GM21528 (cell line): Measurements from ENCODE around the gene MDGA2.
"Not testable (repeated sequence)": the region's sequence is repeated elsewhere in the genome, so short reads cannot be mapped to it uniquely, and the experiment has no call there.

Experiments
- ATAC-seq: cut with Tn5 transposase; IDR thresholded peaks from one replicate; pipeline ENCODE4 v1.9.1; 2021; ENCODE audit warnings: mild to moderate bottlenecking, moderate library complexity; ENCODE audit not compliant: unreplicated experiment, low FRiP score

MDGA2 gene

GRCh38 chr14:47366006-47366405, 309.4 kb downstream of the MDGA2 start:
- ATAC-seq = no peak

DNA sequence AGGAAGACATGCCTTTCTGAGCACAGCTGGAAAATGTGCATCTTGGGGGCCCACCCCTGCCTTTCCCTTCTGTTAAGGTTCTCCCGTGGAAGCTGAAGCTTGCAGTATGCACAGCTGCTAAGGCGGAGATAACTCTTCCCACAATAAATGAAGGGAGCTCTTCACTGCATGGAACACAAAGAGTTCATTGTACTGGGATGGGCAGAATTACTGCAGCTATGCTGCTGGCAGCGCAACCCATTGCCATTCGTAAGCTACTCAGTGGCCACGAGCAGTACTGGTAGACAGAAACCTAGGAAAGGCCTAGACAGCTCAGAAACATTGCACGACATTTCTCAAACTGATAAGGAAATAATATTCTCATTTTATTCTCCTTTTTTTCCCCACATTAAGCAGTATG, 310.2 kb downstream of the MDGA2 start:
- no peak for ATAC-seq

- no peak for ATAC-seq
Observed at GRCh38 chr14:47353186-47353585, 322.2 kb downstream of the MDGA2 start.

GRCh38 chr14:47346849-47347248, 328.6 kb downstream of the MDGA2 start:
- no peak for ATAC-seq

- ATAC-seq = no peak
Observed at GRCh38 chr14:47345016-47345415, 330.4 kb downstream of the MDGA2 start.

DNA sequence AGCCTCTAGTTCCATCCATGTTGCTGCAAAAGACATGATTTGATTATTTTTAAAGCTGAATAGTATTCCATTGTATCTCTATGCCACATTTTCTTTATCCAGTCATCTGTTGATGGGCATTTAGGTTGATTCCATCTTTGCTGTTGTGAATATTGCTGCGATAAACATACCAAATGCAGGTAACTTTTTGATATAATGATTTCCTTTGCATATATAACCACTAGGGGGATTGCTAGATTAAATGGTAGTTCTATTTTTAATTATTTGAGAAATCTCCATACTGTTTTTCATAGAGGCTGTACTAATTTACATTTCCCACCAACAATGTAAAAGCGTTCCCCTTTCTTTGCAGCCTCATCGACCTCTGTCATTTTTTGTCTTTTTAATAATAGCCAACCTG, 342.5 kb downstream of the MDGA2 start:
- ATAC-seq = no peak

DNA sequence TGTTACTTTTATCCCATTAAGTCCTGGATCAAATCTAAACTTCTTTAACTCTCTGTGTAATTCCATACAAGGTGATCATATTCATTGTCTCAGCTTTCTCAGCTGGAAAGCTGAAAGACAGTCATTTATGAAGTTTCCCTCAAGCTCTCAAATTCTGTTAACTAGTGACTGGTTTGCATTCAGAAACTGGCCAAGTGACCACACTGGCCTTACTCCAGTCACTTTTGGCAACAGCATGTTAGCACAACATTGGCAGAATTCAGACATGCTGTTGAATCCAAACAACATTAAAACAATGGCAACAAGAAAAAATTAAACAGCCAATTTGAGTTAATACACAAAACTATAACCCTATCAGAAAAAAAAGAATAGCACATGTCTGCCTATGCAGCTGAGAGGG, 343.3 kb downstream of the MDGA2 start:
- no peak for ATAC-seq

- no peak for ATAC-seq
Observed at GRCh38 chr14:47328376-47328775, 347.0 kb downstream of the MDGA2 start.

DNA sequence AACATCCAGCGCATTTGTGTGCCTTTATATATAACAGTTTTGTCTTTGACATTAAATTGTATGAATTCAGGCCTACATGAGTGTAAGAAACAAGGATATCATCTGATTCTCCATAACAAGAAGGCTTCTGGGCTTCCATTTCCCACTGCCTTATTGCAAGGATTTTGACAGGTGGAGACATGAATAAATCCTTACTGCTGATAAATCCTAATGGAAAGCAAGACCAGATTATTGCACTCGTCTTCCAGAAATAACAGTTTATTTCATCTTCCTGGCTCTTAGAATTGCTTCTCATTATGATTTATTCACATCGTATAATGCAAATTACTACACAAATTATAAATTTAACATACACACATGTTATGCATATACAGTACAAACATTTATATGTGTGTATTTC, 348.1 kb downstream of the MDGA2 start:
- ATAC-seq = no peak

- no peak for ATAC-seq
Observed at GRCh38 chr14:47322751-47323150, 352.7 kb downstream of the MDGA2 start.

GRCh38 chr14:47302121-47302520, 373.3 kb downstream of the MDGA2 start:
- ATAC-seq = no peak

DNA sequence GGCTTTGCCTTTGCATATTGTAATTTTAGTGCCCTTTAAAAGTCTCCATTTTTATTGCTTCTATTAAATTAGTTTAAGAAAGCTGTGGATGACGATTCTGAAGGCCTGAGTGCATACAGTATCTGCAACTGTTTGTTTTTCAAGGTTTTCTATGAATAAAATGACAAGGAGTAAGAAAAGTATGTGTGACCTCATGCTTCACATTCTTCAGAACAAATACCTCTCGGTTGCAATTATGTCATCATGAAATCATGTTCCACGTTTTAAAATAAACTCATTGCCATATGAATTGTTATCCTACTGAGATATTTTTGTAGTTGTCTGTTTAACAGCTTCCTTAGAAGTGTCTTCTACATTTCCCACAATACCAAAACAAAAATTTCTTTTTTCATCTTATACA, 374.6 kb downstream of the MDGA2 start:
- no peak for ATAC-seq

- no peak for ATAC-seq
Observed at GRCh38 chr14:47297374-47297773, 378.0 kb downstream of the MDGA2 start.

GRCh38 chr14:47284283-47284682, 391.1 kb downstream of the MDGA2 start:
- ATAC-seq = no peak

DNA sequence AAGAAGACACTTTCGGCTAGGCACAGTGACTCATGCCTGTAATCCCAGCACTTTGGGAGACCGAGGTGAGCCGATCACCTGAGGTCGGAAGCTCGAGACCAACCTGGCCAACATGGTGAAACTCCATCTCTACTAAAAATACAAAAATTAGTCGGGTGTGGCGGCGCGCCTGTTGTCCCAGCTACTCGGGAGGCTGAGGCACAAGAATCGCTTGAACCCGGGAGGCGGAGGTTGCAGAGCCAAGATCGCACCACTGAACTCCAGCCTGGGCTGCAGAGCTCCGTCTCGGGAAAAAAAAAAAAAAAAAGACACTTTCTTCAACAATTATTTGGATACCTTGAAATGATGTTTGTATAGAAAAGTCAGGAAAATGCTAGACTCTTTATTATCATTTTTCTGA, 393.6 kb downstream of the MDGA2 start:
- not testable (repeated sequence) for ATAC-seq

- peak; percentile 86 for ATAC-seq
Observed at GRCh38 chr14:47278233-47278842, 397.1 kb downstream of the MDGA2 start.

DNA sequence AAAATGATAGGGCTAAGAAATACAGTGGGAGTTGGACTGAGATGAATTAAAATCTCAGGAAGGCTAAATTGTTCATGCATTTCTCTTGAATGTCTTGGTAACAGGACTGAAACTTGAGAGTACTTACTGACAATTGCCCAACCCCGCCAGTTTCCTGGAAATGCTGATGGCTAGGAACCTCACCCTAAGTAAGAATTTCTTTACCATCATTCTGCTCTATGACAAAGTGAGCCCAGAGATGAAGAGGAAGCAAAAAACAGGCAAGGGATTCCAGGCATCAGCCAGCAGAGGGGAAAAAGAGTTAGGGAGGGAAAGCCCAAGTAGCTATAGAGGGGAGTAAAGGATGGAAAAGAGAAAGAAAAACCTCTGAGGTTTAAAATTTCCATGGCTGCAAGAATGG, 397.7 kb downstream of the MDGA2 start:
- ATAC-seq = no peak

DNA sequence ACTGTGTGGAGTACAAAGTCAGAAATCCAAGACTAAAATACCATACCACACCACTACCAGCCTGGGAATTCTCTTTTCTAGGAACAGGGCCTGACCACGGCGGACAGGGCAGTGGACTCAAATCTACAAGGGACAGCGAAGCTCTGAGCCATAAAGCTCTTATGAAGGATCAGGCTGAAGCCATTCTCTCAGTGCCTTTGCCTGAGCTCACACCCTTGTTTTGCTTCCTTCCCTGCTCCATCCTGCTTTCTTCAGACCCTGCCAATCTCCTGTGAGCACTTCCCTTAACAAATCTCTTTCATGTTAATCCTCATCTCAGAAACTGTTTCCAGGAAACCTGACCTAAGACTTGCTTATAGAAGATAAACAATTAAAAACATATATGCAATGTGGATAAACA, 398.5 kb downstream of the MDGA2 start:
- no peak for ATAC-seq

DNA sequence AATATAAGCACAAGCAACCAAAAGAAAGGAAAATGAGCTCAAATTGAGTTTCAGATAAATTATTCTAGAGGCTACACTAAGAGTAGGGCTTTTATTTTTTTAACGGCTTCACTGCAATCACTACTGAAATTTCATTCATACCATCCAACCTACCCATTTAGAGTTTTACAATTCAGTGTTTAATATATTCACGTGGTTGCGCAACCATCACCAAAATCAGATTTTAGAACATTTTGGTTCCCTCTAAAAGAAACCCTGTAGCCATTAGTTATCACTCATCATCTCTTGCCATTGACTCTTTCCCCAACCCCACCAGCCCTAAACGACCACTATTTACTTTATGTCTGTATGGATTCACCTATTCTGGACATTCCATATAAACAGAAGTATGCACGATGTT, 401.5 kb downstream of the MDGA2 start:
- ATAC-seq = no peak

- no peak for ATAC-seq
Observed at GRCh38 chr14:47270715-47271114, 404.7 kb downstream of the MDGA2 start.

DNA sequence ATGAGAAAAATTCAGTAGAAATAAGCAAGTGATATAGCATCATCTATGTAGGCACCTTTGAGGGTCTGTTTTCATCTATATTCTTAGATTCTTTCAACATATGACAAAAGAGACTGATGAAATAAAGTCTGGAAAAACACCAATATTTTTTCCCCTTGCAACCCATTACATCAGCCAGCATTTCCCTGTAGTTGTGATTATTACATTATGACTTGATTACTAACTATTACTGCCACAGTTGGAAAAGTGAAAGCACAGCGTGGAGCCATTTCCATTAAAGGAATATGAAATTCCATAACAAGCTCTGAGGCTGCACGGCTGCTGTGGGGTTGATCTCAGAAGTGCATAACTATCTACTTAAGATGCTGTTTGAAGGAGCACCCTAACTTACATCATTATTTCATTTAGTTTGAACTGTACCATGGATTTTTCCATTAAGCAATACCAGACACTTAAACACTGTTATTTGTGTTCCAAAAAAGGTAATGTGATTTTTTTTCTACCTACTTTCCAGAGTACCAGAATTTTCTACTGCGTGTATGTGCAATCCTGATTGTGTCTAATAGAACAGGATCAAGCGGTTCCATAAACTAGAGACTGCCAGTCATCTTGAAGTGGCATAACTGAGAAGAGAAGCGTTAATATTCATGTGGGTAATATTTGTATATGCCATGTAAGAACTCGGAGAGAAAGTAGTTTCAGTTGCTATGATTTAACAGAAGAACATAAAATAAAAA, 405.5 kb downstream of the MDGA2 start:
- no peak for ATAC-seq

GRCh38 chr14:47264842-47265241, 410.6 kb downstream of the MDGA2 start:
- ATAC-seq = no peak
